H1 (cell line): ENCODE measurements around the gene PLPPR2. TPM values are rescaled to one million over a fixed set of nuclear protein-coding genes. Genes with fewer than 3 reads are reported as not detected.

Experiments used
- CHD1 ChIP-seq: IDR thresholded peaks from 2 replicates; pipeline ENCODE4 v1.6.1; 2012; ENCODE audit warnings: low read depth, low read length, improper control_type of control experiment
- CHD2 ChIP-seq: IDR thresholded peaks from 2 replicates; pipeline ENCODE4 v1.6.1; 2012; ENCODE audit warnings: low read length, improper control_type of control experiment
- KDM1A ChIP-seq: fragments of 200-600, 300-600 bp; sonication (generic); IDR thresholded peaks from 2 replicates; pipeline ENCODE4 v1.7.1; 2016; ENCODE audit warnings: mild to moderate bottlenecking, low read length, borderline replicate concordance
- RXRA ChIP-seq: IDR thresholded peaks from 2 replicates; pipeline ENCODE4 v1.6.1; 2011; ENCODE audit warnings: low read depth, mild to moderate bottlenecking, low read length, moderate library complexity; ENCODE audit not compliant: insufficient read depth
- YY1 ChIP-seq: IDR thresholded peaks from 2 replicates; pipeline ENCODE4 v1.6.1; 2011; ENCODE audit warnings: low read depth, mild to moderate bottlenecking, low read length
- polyA plus RNA-seq, 7 experiments: library from polyadenylated mRNA; depleted of rRNA in 3 of 7; stranded (reverse) in 5 of 7; unstranded in 2 of 7; fragments of >200 nt in 5 of 7; fragments of 200-250 nt in 2 of 7; gene quantifications; 1 replicate in 5 of 7; 2 replicates in 1 of 7; 4 replicates in 1 of 7; pipeline versions ENCODE4 v1.2.1 to v1.2.3, GENCODE V29; 2011 to 2013; ENCODE audit warnings: missing spikeins in 2 of 7, mixed read lengths in 2 of 7
- total RNA-seq: library from RNA; stranded (reverse); fragmentation: NEBNext Ultra II Directional; extraction: Animal tissue kit (Norgen Biotek cat#: 25700); gene quantifications from 2 replicates; pipeline ENCODE4 v1.2.1, GENCODE V29; 2021
- TF ChIP-seq, protein P1 (sequence below), 3 experiments: IDR thresholded peaks; 1 replicate in 2 of 3; 2 replicates in 1 of 3; pipeline versions ENCODE4 v1.5.1 to v1.6.1; 2011; ENCODE audit warnings: low read length in 3 of 3, mild to moderate bottlenecking in 3 of 3, inconsistent platforms in 2 of 3, low read depth in 1 of 3, moderate library complexity in 1 of 3; ENCODE audit not compliant: insufficient read depth in 1 of 3; ENCODE audit errors: control extremely low read depth in 1 of 3
- TF ChIP-seq, protein P2 (sequence below): fragments of 300-600 bp; sonication (generic); IDR thresholded peaks from 2 replicates; pipeline ENCODE4 v1.7.1; 2012; ENCODE audit warnings: low read length, moderate library complexity, mild to moderate bottlenecking, inconsistent platforms; ENCODE audit not compliant: insufficient replicate concordance

PLPPR2 gene
- total and polyA plus RNA-seq, 2 of the 8 experiments (the other 6 are each of a cell fraction or from before 2014, with no cell fraction given): 7.2 to 11.7 TPM

DNA sequence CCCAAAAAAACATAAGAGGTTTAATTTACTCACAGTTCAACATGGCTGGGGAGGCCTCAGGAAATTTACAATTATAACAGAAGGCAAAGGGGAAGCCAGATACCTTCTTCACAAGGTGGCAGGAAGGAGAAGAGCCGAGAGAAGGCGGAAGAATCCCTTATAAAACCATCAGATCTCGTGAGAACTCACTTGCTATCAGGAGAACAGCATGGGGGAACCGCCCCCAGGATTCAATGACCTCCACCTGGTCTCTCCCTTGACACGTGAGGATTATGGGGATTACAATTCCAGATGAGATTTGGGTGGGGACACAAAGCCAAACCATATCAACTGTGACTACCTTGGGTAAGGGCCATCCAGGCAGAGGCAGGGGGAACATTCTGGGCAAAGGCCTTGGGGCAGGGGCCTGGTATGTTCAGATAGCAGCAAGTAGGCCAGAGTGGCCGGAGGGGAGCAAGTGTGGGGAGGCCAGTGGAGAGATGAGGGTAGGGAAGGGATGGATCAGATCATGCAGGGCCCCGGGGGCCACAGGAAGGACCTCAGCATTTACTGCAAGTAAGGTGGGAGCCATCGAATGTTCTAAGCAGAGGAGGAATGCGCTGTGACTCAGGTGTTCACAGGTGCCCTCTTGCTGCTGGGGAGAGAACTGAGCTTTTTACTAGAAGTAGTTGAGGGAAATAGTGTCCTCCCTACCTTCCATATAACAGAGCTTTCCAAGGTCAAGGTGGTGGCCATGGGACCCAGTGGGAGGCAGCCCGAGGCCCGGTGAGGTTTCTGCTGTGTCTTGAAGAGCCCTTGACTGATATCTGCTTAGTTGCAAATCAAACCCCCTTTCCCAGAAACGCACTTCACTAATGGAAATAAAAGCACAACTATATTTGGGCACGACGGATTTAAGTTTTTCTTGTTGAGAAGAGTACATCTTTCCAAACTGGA is 33.8 kb upstream of the PLPPR2 start (continued):
- TF ChIP-seq CHD2 (no peak), CHD1 (no peak), YY1 (no peak), KDM1A (peak; percentile 98), RXRA (no peak)
- TF ChIP-seq, protein P1, sequence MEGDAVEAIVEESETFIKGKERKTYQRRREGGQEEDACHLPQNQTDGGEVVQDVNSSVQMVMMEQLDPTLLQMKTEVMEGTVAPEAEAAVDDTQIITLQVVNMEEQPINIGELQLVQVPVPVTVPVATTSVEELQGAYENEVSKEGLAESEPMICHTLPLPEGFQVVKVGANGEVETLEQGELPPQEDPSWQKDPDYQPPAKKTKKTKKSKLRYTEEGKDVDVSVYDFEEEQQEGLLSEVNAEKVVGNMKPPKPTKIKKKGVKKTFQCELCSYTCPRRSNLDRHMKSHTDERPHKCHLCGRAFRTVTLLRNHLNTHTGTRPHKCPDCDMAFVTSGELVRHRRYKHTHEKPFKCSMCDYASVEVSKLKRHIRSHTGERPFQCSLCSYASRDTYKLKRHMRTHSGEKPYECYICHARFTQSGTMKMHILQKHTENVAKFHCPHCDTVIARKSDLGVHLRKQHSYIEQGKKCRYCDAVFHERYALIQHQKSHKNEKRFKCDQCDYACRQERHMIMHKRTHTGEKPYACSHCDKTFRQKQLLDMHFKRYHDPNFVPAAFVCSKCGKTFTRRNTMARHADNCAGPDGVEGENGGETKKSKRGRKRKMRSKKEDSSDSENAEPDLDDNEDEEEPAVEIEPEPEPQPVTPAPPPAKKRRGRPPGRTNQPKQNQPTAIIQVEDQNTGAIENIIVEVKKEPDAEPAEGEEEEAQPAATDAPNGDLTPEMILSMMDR (IDR thresholded peaks at IDR 0.05; ENCODE audit: control extremely low read depth in 1 of 3, insufficient read depth in 1 of 3, low read depth in 1 of 3, low read length in 3 of 3): peak; percentile 40 to 62 (median 42)
- TF ChIP-seq, protein P2, sequence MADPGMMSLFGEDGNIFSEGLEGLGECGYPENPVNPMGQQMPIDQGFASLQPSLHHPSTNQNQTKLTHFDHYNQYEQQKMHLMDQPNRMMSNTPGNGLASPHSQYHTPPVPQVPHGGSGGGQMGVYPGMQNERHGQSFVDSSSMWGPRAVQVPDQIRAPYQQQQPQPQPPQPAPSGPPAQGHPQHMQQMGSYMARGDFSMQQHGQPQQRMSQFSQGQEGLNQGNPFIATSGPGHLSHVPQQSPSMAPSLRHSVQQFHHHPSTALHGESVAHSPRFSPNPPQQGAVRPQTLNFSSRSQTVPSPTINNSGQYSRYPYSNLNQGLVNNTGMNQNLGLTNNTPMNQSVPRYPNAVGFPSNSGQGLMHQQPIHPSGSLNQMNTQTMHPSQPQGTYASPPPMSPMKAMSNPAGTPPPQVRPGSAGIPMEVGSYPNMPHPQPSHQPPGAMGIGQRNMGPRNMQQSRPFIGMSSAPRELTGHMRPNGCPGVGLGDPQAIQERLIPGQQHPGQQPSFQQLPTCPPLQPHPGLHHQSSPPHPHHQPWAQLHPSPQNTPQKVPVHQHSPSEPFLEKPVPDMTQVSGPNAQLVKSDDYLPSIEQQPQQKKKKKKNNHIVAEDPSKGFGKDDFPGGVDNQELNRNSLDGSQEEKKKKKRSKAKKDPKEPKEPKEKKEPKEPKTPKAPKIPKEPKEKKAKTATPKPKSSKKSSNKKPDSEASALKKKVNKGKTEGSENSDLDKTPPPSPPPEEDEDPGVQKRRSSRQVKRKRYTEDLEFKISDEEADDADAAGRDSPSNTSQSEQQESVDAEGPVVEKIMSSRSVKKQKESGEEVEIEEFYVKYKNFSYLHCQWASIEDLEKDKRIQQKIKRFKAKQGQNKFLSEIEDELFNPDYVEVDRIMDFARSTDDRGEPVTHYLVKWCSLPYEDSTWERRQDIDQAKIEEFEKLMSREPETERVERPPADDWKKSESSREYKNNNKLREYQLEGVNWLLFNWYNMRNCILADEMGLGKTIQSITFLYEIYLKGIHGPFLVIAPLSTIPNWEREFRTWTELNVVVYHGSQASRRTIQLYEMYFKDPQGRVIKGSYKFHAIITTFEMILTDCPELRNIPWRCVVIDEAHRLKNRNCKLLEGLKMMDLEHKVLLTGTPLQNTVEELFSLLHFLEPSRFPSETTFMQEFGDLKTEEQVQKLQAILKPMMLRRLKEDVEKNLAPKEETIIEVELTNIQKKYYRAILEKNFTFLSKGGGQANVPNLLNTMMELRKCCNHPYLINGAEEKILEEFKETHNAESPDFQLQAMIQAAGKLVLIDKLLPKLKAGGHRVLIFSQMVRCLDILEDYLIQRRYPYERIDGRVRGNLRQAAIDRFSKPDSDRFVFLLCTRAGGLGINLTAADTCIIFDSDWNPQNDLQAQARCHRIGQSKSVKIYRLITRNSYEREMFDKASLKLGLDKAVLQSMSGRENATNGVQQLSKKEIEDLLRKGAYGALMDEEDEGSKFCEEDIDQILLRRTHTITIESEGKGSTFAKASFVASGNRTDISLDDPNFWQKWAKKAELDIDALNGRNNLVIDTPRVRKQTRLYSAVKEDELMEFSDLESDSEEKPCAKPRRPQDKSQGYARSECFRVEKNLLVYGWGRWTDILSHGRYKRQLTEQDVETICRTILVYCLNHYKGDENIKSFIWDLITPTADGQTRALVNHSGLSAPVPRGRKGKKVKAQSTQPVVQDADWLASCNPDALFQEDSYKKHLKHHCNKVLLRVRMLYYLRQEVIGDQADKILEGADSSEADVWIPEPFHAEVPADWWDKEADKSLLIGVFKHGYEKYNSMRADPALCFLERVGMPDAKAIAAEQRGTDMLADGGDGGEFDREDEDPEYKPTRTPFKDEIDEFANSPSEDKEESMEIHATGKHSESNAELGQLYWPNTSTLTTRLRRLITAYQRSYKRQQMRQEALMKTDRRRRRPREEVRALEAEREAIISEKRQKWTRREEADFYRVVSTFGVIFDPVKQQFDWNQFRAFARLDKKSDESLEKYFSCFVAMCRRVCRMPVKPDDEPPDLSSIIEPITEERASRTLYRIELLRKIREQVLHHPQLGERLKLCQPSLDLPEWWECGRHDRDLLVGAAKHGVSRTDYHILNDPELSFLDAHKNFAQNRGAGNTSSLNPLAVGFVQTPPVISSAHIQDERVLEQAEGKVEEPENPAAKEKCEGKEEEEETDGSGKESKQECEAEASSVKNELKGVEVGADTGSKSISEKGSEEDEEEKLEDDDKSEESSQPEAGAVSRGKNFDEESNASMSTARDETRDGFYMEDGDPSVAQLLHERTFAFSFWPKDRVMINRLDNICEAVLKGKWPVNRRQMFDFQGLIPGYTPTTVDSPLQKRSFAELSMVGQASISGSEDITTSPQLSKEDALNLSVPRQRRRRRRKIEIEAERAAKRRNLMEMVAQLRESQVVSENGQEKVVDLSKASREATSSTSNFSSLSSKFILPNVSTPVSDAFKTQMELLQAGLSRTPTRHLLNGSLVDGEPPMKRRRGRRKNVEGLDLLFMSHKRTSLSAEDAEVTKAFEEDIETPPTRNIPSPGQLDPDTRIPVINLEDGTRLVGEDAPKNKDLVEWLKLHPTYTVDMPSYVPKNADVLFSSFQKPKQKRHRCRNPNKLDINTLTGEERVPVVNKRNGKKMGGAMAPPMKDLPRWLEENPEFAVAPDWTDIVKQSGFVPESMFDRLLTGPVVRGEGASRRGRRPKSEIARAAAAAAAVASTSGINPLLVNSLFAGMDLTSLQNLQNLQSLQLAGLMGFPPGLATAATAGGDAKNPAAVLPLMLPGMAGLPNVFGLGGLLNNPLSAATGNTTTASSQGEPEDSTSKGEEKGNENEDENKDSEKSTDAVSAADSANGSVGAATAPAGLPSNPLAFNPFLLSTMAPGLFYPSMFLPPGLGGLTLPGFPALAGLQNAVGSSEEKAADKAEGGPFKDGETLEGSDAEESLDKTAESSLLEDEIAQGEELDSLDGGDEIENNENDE: no peak
